ENCODE measurements around the gene C8A.

The C8A gene

DNA sequence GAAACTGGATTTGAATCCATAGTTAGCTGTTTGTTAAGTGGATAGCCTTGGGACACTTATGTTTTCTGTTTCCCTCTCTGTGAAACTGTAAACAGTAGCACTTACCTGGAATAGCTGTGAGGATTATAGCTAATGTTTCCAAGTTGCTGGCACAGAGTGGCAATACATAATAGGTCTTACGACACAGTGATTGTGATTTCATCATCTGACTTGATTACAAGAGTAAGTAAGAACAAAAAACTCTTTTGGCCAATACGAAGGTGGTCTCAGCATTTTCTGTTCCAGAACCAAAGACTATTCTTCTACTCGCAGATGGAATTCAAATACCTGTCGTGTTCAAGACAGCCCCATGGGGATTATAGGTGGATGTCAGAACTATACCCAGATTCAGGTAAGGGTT, 109.1 kb downstream of the C8A start:
- DNase-seq (ENCODE audit: insufficient read length, low spot score): no peak
- FAIRE-seq: no peak

DNA sequence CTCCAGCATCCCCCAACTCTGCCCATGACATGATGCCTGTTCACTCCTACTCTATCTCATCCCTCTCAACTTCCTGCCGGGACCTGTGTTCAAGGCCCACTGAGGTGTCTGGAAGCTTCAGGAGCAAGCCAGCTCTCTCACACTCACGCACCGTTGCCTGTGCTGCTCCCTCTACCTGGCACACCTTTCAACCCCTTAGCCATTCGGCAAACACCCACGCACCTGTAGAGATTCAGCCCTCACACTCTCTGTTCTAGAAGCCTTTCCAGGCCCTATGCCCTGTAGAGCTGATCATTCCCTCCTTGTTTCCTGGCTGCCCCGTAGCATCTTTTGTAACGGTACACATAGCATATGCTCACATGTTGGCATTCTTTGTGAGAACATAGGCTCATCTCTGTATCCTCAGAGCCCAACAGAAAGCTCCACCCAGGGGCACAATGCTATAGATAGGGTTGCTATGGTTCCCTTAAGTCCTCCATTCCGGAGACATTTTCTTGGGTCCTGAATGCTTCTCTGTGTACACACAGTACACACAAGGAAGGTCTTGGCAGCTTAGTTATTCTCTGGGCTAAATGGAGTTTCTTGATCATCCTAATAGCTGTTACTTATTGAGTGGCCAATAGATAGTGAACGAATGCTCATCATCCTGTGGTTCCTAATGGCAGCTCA, 109.9 kb downstream of the C8A start:
- no peak for FAIRE-seq
- DNase-seq (ENCODE audit: insufficient read length, low spot score): no peak

DNA sequence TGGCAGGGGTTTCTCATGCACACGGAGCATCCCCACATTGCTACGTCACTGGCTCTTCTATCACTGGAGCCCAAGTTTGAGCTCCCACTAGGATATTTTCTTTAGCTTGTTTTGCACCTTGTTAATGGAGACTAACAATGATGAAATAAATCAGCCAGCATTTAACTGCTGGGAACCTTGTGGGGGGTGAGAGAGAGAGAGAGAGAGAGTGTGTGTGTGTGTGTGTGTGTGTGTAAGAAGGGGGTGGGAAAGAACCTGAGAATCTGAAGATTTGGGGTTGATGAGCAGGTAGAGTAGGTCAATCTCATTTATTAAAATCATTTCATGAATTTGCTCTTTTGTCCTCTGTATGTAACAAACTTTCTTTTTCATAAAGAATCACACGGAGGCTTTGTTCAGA, 110.6 kb downstream of the C8A start:
- no peak for DNase-seq (ENCODE audit: insufficient read length, low spot score)
- FAIRE-seq: no peak

DNA sequence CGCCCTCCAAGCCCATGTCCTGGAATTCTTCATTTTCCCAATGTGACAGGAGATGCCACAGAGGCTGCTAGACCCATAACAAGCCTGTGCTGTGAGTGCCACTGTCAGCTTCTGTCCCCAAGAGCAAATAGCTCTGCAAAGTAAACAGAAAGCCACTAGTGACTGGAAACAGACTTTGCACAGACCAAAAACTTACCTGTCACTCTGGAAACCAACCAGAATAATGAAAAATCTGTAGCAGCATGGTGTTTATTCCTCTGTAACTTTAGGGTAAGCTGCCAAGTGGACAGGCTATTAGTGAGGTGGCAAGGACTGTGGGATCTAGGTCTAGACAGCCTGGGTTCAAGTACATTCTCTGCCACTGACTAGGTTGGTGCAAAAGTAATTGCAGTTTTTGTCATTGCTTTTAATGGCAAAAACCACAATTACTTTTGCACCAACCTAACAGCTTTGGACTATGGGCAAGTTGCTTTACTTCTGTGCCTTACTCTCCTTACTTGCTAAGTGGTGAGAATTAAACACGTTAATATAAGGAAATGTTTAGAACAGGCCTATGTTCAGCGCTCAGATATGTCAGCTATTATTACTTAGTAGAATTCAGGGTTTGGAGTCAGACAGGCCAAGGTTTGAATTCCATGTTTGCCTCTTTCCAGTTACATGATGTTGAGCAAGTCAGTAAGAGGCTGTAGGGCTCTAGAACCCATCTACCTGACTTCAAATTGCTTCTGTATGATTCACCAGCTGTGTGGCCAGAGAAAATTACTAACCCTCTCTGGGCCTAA, 111.5 kb downstream of the C8A start, which contains the start of gene C8B:
Gene C8B (minus strand): TSS at position 100 of the 782 bp plus-strand sequence. CDS start 67 bp downstream, at position 33.
- FAIRE-seq (no peak), DNase-seq (ENCODE audit: insufficient read length, low spot score) (no peak)

DNA sequence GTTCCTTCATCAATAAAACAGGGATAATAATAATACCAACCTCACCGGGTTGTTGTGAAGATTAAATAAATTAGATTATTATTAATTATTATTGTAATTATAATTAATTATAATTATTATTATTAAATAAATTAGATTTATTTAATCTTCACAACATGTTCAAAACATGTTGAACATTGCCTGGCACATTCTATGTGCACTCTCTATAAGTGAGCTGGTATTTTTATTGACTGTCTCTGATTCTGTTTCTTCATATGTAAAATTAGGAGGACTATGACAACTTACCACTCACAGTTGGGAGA, 112.1 kb downstream of the C8A start:
- no peak for DNase-seq (ENCODE audit: insufficient read length, low spot score)
- FAIRE-seq: no peak

DNA sequence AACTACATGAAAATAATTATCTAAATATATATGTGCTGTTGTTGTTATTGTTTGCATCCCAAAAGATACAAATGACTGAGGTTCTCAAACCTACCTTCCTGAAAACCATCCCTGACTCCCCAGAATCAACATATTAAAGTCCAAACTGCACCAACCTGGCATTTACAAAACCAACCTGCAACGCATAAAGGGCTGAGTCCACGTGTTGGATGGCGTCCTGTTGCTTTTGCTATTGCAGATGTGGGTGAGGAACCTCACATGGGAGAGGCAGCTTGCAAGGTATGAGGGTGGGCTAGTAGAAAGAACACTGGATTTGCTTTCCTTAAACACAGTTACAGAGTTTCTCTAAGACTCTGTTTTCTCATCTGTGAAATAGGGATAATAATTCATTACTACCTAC, 112.8 kb downstream of the C8A start:
- DNase-seq (ENCODE audit: insufficient read length, low spot score): no peak

More for the DNA sequence above, 112.8 kb downstream of the C8A start:
- no peak for FAIRE-seq
